Head of caudate nucleus (tissue), 42 donors: ENCODE measurements around the gene SIK3.
"Not testable (repeated sequence)": the region's sequence is repeated elsewhere in the genome, so short reads cannot be mapped to it uniquely, and the experiment has no call there.

Source experiments
- DNase-seq, 42 donors: peaks; one replicate each; pipeline versions ENCODE4 v3.0.0 to v3.0.0-alpha.2; 2020 to 2021; ENCODE audit warnings: mixed read lengths in 7 of 42
- intact Hi-C: fragments of 100-400 bp; cut with DNase I; formaldehyde crosslinking; loops from one replicate; pipeline ENCODE4 v1.15.0; 2022

Gene SIK3

DNA sequence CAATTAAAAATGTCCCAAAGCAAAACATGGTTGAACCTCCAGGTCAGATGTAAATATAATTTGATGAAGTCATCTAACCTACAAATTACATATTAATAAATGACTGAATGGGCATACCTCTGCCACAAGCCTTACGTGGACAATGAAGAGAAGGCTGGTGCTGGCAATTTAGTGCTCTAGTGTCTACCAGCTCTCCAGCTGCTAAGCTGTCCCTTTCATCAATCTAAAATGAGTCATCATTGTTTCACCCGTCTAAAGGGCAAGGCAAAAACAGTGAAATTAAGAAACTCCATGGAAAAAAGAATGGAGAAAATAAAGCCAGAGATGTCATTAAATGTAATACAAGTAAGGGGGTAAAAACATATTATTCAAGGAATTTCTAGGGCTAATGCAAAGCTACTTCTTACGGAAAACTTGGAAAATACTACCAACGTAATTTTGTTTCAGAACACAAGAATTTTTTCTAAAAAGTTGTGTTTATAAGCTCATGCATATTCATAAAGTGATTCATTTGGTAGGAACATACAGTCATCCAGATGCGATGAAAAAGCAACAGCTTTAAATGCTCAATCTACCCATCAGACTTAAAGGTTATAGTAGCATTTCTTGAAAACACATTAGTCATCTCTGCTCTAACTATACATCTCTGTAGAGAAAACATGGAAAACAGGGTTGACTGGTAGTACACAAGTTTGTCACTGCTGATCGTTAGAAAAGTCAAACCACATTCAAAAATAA, 71.5 kb downstream of the SIK3 start:
- intact Hi-C loops, result no loop called here

DNA sequence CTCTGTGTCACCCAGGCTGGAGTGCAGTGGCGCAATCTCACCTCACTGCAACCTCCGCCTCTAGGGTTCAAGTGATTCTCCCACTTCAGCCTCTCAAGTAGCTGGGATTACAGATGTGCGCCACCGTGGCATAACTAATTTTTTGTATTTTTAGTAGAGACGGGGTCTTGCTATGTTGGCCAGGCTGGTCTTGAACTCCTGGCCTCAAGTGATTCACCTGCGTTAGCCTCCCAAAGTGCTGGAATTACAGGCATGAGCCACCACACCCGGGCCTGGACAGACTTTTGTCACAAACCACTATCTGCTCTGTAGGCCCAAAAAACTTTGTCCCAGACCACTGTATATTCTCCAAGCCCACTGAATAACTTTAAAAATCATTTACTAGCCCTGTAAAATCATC, 74.5 kb downstream of the SIK3 start:
- intact Hi-C loops, DNase-seq: not testable (repeated sequence)

More for the DNA sequence above, 71.5 kb downstream of the SIK3 start:
- DNase-seq, result peak in 1 of 42 donors; percentile 40

DNA sequence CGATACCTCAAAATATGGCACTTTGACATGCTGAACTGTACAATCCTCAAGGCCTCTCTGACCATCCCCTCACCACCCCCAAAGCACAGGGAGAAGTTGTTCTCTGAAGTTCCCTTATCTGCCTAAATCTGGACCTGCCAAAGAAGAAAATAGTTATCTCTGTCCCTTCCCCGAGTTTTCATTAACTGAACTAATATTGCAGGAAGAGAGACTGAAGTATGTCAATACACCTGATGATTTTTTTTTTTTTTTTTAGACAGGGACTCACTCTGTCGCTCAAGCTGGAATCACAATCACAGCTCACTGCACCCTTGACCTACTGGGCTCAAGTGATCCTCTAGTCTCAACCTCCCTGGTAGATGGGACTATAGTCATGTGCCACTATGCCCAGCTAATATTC, 75.0 kb downstream of the SIK3 start:
- no peak for DNase-seq
- intact Hi-C loops, result no loop called here

DNA sequence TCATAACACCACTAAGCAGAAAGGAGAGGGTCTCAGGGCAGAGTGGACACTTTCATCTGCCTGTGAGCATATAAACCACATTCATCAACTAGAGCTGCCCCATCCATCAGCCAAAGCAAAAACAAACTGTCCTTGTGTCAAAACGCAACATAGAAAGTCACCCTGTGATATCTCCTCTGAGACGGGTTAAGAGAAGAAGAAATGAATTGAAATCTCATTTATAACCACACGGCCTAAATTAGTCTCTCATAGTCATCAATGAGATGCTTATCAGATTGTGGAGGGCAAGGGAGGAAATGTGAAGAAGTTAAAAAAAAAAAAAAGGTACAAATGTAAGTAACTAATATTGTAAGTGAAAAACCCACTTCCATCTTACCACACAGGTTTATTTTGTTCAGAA, 75.7 kb downstream of the SIK3 start:
- DNase-seq, result peak in 1 of 42 donors; percentile 41
- intact Hi-C loops, result no loop called here

DNA sequence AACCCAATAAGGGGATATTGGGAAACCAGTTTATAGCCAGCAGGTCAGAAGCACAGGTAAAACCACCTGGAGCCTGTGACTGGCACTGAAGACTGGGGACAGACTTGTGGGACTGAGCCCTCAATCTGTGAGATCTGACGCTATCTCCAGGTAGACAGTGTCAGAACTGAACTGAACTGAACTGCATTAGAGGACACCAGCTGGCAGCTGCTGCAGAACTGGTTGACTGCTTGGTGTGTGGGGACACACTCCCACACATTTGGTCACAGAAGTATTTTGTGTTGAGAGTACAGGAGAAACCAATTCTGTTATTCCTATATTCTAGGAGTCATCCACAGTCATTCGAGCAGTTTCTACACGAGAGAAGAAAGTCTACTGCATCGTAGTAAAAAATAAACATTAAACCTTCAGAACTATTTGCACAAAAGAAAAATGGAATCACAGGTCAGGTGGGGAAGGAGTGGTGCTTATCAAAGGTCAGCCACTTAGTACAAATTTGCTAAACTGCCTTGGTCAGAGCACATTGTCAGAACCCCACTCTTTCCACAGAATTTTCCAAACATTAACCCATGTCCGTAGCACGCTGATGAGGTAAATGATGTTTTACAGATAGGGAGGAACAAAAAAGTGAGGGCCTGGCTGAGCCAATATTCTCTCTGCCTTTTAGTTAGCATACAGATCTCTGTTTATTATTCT, 77.2 kb downstream of the SIK3 start:
- intact Hi-C loops, result no loop called here
- DNase-seq, result no peak

DNA sequence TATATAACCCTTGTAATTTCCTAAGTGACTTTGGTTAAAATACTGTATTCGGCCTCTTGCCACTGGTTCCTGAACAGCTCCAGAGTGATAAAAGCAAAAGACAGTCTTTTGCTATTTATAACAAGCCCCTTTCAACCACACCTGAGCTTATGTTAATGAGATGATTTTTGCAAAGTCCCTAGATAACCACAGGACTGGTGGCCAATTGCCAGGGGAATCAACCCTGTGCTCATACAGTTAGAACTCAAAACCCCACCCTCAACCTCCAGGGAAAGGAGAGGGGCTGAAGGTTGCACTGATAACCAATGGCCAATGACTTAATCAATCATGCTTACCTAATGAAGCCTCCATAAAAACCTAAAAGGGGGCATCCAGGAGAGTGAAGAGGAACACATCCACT, 77.9 kb downstream of the SIK3 start:
- intact Hi-C loops, result no loop called here
- no peak for DNase-seq

DNA sequence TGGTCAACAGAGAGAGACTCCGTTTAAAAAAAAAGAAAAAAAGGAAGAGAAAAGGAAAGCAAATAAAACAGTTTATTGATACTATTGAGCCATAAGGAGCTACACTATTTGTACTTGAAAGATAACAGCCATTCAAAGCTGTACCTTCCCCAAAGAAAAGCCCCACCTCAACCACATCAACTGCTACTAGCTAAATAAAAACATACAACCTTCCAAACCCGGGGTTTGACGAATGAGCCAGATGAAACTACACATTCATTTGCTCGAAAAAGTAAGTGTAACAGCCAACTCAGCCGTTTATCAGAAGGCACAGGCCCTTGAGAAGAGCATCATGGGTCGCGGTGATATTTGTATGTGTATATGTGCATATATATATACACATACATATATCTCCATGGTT, 78.4 kb downstream of the SIK3 start:
- intact Hi-C loops, result no loop called here
- no peak for DNase-seq

DNA sequence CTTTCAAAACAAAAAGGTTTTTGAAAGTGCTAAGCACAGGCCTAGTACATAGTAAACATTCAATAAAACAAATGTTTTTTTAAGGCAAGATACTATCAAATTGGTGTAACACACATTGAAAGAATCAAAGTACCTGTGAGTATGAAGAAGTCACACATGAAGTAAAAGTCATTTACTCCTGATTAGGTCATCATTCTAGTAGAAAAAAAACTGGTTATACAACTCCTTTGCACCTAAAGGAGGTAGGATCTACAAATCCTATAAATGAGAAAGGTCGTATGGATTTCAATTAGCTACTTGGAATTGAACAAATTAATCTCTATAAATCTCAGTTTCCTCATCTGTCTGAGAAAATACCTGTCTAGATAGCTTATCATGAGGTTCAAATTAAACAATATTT, 80.8 kb downstream of the SIK3 start:
- no peak for DNase-seq
- intact Hi-C loops, result no loop called here

DNA sequence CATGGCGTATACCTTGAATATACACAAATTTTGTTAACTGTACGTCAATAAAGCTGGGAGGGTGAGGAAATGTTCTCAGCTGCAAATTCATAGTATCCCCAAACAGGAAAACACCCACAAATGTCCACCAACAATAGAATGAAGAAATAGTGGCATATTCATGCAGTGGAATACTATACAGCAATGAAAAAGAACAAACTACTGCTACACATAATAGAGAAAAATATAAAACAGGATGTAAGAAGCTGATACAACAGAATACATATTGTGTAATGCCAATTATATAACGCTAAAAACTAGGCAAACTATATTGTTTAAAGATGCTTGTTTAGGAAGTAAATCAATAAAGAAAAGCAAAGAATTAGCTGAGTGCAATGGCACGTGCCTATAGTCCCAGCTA, 81.5 kb downstream of the SIK3 start:
- intact Hi-C loops, result no loop called here
- no peak for DNase-seq

DNA sequence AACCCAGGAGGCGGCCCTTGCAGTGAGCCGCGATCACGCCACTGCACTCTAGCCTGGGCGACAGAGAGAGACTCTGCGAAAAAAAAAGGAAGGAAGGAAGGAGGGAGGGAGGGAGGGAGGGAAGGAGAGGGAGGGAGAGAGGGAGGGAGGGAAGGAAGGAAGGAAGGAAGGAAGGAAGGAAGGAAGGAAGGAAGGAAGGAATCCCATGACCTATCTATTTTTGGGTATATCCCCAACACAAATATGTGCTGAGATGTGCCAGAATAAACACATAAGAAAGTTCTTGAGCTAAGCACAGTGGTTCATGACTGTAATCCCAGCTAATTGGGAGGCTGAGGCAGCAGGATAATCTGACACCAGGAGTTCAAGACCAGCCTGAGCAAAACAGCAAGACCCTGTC, 82.0 kb downstream of the SIK3 start:
- intact Hi-C loops, result no loop called here
- DNase-seq, result no peak

DNA sequence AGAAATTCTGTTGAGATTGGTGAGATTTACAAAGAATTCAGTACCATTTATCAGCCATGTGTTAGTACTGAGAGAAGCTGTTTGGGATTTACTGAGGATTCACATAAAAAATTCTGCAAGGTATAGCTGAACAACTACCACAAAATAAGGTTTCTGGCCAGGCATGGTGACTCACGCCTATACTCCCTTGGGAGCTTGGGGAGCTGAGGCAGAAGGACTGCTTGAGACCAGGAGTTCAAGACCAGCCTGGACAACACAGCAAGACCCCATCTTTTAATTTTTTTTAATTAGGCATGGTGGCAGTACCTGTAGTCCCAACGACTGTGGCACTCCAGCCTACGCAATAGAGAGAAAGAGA, 86.7 kb downstream of the SIK3 start:
- intact Hi-C loops, result no loop called here
- DNase-seq, result no peak

DNA sequence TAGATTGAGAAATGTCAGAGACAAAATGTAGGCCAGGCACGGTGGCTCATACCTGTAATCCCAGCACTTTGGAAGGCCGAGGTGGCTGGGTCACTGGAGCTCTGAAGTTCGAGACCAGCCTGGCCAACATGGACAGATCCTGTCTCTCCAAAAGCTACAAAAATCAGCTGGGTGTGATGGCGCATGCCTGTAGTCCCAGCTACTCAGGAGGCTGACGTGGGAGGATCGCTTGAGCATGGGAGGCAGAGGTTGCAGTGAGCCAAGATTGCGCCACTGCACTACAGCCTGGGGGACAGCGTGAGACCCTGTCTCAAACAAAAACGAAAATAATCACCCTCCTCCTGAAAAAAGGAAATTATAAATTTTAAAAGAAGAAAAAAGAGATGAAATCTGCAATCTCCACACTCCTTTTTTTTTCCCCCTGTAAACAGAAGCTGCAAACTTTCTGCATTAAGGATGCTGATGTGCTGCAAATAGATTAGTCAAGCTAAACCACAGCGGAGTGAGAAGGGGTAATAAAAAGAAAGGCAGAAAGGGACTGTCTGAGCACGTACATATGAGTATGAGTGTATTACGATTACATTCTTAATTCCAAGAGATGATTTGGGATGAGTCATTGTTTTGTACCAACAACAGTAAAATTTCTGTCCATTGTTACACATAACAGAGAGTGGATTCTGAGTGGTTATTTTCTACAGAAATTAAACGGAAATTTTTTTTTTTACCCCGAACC, 87.3 kb downstream of the SIK3 start:
- intact Hi-C loops, result no loop called here
- peak in 35 of 42 donors; percentile 19 to 78 (median 53) for DNase-seq

DNA sequence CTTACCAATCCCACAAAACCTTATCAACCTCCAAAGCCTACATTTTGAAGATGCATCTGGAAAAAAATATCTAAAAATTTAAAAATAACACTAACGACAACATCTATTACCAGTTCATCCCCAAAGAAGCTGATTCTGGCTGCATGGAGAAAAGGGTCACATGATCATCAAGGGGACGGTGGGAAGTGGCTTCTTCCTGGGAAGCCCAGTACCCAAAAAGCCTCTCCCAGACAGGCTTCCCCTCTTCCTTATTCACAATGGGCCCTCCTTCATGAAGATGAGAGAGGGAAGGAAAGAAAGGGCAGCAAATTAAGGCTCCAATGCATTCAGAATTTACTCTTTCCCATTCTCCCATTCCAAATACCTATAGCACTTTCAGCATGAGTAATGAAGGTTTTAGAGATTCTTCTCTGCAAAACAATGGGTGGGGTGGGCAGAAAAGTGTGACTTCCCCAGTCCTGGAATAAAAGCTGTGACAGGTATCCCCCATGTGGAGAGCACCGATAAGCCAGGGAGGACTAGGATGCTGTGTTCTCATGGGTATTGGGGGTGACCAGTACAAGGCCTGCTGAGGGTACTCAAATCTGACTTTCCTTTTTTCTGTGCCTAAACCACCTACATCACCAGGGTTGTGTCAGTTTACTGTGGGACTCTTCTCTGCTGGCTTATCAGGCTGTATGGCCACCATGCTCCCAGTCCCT, 88.2 kb downstream of the SIK3 start:
- DNase-seq, result no peak
- intact Hi-C loops, result no loop called here

DNA sequence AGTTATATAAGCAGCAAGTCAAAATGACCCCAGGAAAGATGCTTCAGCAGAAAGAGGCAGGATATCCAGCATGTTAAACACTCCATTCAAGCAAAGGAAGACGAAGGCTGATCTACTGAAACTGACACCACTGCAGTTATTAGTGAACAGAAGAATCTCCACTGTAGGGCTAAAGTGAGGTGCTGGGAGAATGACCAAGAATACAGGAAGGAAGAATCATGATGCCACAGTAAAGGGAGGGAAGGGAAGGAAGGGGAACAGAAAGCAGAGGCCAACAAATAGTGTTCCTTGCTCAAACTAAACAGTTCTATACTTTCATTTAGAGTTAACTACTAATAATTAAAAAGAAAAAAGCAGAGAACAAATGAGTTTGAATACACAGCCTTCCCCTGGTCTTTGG, 92.5 kb downstream of the SIK3 start:
- intact Hi-C loops, result no loop called here
- DNase-seq, result no peak

DNA sequence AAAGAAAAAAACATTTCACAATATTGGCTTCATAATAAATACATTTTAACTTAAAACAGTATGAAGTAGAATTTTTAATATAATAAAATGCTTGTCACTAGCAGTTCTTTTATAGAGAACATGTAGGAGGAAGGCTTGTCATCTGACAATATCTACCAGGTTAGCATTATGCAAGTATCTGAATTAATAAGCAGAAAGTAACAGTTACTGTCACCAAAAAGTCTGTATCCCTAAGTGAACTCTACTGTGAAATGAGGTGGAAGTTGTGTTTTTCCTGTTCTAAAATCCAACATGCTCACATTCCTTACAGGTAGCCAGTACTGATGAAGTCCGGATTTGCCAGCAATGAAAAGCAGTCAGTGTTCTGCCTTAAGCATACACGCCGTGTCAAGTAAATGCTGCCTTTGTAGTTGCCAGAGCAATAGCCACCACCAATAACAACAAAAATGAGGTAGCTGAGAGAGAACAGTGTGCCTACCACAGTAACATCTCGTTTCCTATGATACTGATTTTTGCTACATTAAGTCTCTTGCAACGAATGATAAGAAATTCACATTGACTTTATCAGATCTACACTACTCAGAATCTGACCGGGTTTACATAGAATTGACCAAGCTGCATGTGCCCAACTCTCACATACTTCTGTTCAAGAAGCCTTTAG, 95.5 kb downstream of the SIK3 start:
- intact Hi-C loops, result no loop called here
- DNase-seq, result peak in 1 of 42 donors; percentile 40

DNA sequence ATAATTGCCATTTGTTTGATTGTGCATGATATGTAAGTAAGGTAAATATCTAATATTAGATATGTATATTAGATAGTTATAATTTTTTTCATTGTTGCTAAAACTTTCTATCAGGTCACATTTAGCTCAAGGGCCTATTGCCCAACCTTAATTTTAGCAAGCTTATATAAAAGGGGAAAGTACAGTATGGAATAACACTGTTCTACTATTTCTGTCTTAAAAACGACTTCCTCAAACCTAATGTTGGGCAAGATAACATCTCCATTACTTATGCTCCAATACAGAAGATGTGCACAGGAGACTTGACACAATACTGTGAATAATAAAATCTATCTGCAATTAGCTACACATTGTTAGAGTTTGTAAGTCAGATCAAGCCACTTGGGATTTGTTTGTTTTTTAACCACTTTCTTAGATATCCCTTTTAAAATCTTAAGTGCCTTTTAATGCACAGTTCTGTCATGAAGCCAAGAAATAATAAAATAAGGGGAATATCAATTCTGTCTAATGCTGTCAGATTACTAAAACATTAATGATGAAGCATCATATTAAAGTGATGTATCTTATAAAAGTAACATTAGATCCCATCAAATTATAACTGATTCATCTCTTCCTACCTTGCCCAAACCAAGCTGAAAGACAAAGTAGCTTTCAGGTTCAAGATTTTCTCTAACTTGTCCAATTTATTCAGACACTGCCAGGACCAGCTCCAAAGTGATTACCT, 98.1 kb downstream of the SIK3 start:
- intact Hi-C loops, result no loop called here
- no peak for DNase-seq

DNA sequence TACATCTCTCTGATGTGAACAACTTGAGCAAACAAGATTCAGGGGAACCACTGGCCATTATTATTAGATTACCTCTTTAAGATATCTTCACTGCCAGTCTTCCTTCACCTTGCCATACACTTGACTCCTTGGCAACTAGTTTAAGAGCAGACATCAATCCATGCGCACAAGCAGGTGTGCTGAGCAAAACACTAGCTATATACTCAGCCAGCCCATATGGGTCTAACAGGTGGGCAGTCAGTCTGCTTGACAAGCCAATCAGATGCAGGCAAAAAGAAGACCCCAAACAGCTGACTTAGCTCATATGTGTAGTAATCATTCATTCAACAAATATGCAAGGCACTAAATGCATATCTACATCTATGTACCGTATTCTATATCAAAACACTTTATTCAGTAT, 101.2 kb downstream of the SIK3 start:
- no peak for DNase-seq
- intact Hi-C loops, result no loop called here

DNA sequence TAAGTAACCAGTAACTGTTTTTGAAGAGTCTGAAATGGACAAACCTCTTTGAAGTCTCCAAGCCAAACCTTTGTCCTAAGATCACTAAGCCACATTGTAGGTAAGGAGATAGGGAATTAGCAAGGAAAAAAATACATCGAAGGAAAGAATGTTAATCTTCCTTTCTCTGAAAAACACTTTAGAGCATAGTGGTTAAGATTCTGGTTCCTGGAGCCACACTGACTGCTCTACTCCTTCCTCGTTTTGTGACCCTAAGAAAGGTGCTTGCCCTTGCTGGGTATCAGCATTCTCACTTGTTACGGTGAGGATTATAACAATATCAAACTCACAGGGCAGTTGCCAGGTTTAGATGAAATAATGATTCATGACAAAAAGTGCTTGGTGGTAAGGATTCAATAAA, 104.0 kb downstream of the SIK3 start:
- intact Hi-C loops, result no loop called here
- DNase-seq, result no peak

DNA sequence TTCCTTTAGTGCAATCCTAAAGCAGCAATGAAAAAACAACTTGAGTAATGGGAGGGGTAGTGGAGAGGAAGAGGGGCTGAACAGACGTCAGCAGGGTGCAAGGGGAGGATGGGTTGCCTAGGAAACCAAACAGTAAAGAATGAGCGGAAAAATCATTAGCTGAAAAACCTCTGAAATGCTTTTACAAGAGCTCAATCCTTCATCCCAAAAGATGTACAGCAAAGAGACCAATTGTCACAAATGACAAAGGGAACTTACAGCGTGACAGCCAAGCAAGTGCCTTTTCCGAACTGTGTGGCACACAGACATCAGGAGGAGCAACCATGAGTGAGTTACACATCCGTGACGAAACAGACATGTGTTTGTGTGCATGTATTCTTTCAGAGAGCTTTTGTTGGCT, 104.6 kb downstream of the SIK3 start:
- intact Hi-C loops, result no loop called here
- peak in 27 of 42 donors; percentile 18 to 78 (median 51) for DNase-seq
